Fibroblast of lung (primary cell): ENCODE results near the gene TEX35. TPM values are rescaled to one million over a fixed set of nuclear protein-coding genes. Genes with fewer than 3 reads are reported as not detected.

Experiments used
- DNase-seq, 2 donors: peaks; one replicate each; pipeline versions ENCODE4 v3.0.0 to v3.0.0-alpha.2; 2010; ENCODE audit warnings: low read depth in 2 of 2
- H2AFZ ChIP-seq: 2 replicates; pipeline ENCODE4 v1.5.1; 2012; ENCODE audit warnings: low read length, control low read depth, inconsistent platforms
- H3K27ac ChIP-seq: 2 replicates; pipeline ENCODE4 v1.5.1; 2011; ENCODE audit warnings: low read length, control low read depth; ENCODE audit not compliant: insufficient read depth
- H3K27me3 ChIP-seq: 2 replicates; pipeline ENCODE4 v1.5.1; 2011; ENCODE audit warnings: mild to moderate bottlenecking, low read length; ENCODE audit not compliant: control insufficient read depth, insufficient read depth
- H3K36me3 ChIP-seq: 2 replicates; pipeline ENCODE4 v1.5.1; 2011; ENCODE audit warnings: low read length; ENCODE audit not compliant: control insufficient read depth, insufficient read depth
- H3K4me1 ChIP-seq: 2 replicates; pipeline ENCODE4 v1.5.1; 2011; ENCODE audit warnings: low read length; ENCODE audit not compliant: control insufficient read depth, insufficient read depth; ENCODE audit errors: extremely low read depth
- H3K4me2 ChIP-seq: 2 replicates; pipeline ENCODE4 v1.5.1; 2011; ENCODE audit warnings: low read length, control low read depth; ENCODE audit not compliant: insufficient read depth; ENCODE audit errors: extremely low read depth
- H3K4me3 ChIP-seq, 4 experiments: fragments of 200-600 bp in 1 of 4; sonication (generic) in 1 of 4; replicated peaks in 1 of 4; 2 replicates each; pipeline ENCODE4 v1.5.1; 2011 to 2016; ENCODE audit warnings: low read length in 4 of 4, low read depth in 3 of 4, mild to moderate bottlenecking in 3 of 4, control low read depth in 2 of 4, inconsistent platforms in 1 of 4, mixed read lengths in 1 of 4; ENCODE audit not compliant: insufficient read depth in 1 of 4; ENCODE audit errors: control extremely low read depth in 1 of 4
- H3K79me2 ChIP-seq: 2 replicates; pipeline ENCODE4 v1.5.1; 2012; ENCODE audit warnings: mild to moderate bottlenecking, low read length, inconsistent platforms; ENCODE audit not compliant: control insufficient read depth, insufficient read depth
- H3K9ac ChIP-seq: 2 replicates; pipeline ENCODE4 v1.5.1; 2011; ENCODE audit warnings: mild to moderate bottlenecking, low read length, control low read depth; ENCODE audit not compliant: insufficient read depth
- H3K9me3 ChIP-seq: 2 replicates; pipeline ENCODE4 v1.5.1; 2012; ENCODE audit warnings: low read depth, low read length; ENCODE audit not compliant: control insufficient read depth, insufficient read depth
- H4K20me1 ChIP-seq: 2 replicates; pipeline ENCODE4 v1.5.1; 2011; ENCODE audit warnings: low read length; ENCODE audit not compliant: control insufficient read depth, insufficient read depth; ENCODE audit errors: extremely low read depth
- CTCF ChIP-seq, 2 donors: IDR thresholded peaks in 1 of 2; conservative IDR thresholded peaks in 1 of 2; 1 replicate in 1 of 2; 2 replicates in 1 of 2; pipeline ENCODE4 v1.5.1; 2011 to 2012; ENCODE audit warnings: low read length in 2 of 2, control low read depth in 1 of 2, inconsistent platforms in 1 of 2, low read depth in 1 of 2, mild to moderate bottlenecking in 1 of 2
- EZH2 ChIP-seq: IDR thresholded peaks from 2 replicates; pipeline ENCODE4 v1.5.1; 2012; ENCODE audit warnings: low read length, control low read depth, mild to moderate bottlenecking; ENCODE audit errors: missing control alignments
- polyA plus RNA-seq, 2 donors: library from polyadenylated mRNA; depleted of rRNA in 1 of 2; stranded (reverse) in 1 of 2; unstranded in 1 of 2; fragments of >200 nt; gene quantifications; 2 replicates each; pipeline ENCODE4 v1.2.1, GENCODE V29; 2011 to 2012; ENCODE audit warnings: missing spikeins in 1 of 2
- total RNA-seq: library from RNA; depleted of rRNA; stranded (reverse); fragments of >200 nt; gene quantifications from 2 replicates; pipeline ENCODE4 v1.2.1, GENCODE V29; 2014

The TEX35 gene
- total and polyA plus RNA-seq, 2 donors (not counting 1 experiment from before 2014, with no cell fraction given): 0.24 TPM; not detected in 1

GRCh38 chr1:178571807-178572206 is 58.9 kb downstream of the TEX35 start:
- no peaks in the 10 kb centered on the region for H3K9me3 ChIP-seq
- no peaks in the 10 kb centered on the region for H3K4me1 ChIP-seq
- no peak overlapping the region for H3K27ac ChIP-seq
- TF ChIP-seq EZH2 (no peak), CTCF (conservative IDR thresholded peaks at IDR 0.05 in 1 of 2, IDR thresholded peaks at IDR 0.05 in 1 of 2; ENCODE audit: low read depth in 1 of 2, low read length in 2 of 2) (no peak)
- no peaks in the 10 kb centered on the region for H4K20me1 ChIP-seq
- no peaks in the 10 kb centered on the region for H3K79me2 ChIP-seq
- H3K27me3 ChIP-seq: no peaks in the 10 kb centered on the region
- H2AFZ ChIP-seq: no peak overlapping the region
- no peak overlapping the region for H3K4me2 ChIP-seq
- H3K4me3 ChIP-seq: no peak overlapping the region
- H3K9ac ChIP-seq: no peak overlapping the region
- H3K36me3 ChIP-seq: no peaks in the 10 kb centered on the region
- no peak for DNase-seq

Other genes starting within 250 kb of the TEX35 start
- gene CLEC20A, start 16.1 kb upstream of the TEX35 start, total RNA-seq: not detected in 2 replicates
- not detected in 2 replicates for gene CLEC20A, start 16.1 kb upstream of the TEX35 start, polyA plus RNA-seq
- 59.6 and 69.7 TPM in 2 replicates for gene RALGPS2, start 212.1 kb downstream of the TEX35 start, total RNA-seq
- 26.1 and 53.8 TPM in 2 replicates for gene RALGPS2, start 212.1 kb downstream of the TEX35 start, polyA plus RNA-seq